OCI-LY7 (cell line): ENCODE measurements around the gene TJAP1. TPM values are rescaled to one million over a fixed set of nuclear protein-coding genes. Genes with fewer than 3 reads are reported as not detected.
A peak's percentile ranks its signal among the peaks of the same experiment; 100 is the strongest.

Source experiments
- BruUV-seq: library from RNA; stranded (reverse); fragments of 400-500 nt; replicated peaks from 2 replicates; lab custom pipeline; 2021; lab: Mats Ljungman, UMichigan
- CTCF ChIA-PET: fragments of 300-600 bp; sonication (Branson Sonifier 250); formaldehyde crosslinking; loops from one replicate; lab custom pipeline; 2022; ENCODE audit warnings: antibody characterized with exemption; ENCODE audit not compliant: unreplicated experiment; lab: Charles Lee
- POLR2A ChIA-PET: fragments of 300-600 bp; sonication (Branson Sonifier 250); formaldehyde crosslinking; loops from one replicate; lab custom pipeline; 2022; ENCODE audit warnings: antibody characterized with exemption; lab: Charles Lee
- DNase-seq: peaks from one replicate; pipeline ENCODE4 v3.0.0-alpha.2; 2015; ENCODE audit warnings: low spot score
- H2AFZ ChIP-seq: fragments of 200-600 bp; sonication (generic), shearing (Covaris generic); 2 replicates; pipeline ENCODE4 v1.6.1; 2014; ENCODE audit warnings: mild to moderate bottlenecking, antibody characterized with exemption, low read length, moderate library complexity
- H3K27ac ChIP-seq: fragments of 200-600 bp; sonication (generic); 2 replicates; pipeline ENCODE4 v1.5.1; 2014; ENCODE audit warnings: mixed run types, low read depth, mild to moderate bottlenecking, moderate library complexity, low read length, inconsistent platforms; ENCODE audit not compliant: poor library complexity, severe bottlenecking
- H3K36me3 ChIP-seq: fragments of 200-600 bp; sonication (generic); 2 replicates; pipeline ENCODE4 v1.6.1; 2014; ENCODE audit warnings: mild to moderate bottlenecking, antibody characterized with exemption, low read length, moderate library complexity, mixed read lengths; ENCODE audit not compliant: insufficient read depth
- H3K4me1 ChIP-seq: fragments of 200-600 bp; sonication (generic); 2 replicates; pipeline ENCODE4 v1.5.1; 2014; ENCODE audit warnings: mild to moderate bottlenecking, low read length; ENCODE audit not compliant: insufficient read depth, poor library complexity, severe bottlenecking
- H3K4me2 ChIP-seq: fragments of 200-600 bp; sonication (generic); 2 replicates; pipeline ENCODE4 v1.6.1; 2014; ENCODE audit warnings: mild to moderate bottlenecking, low read length
- H3K4me3 ChIP-seq: fragments of 200-600 bp; sonication (generic); 2 replicates; pipeline ENCODE4 v1.5.1; 2014; ENCODE audit warnings: mild to moderate bottlenecking, low read depth, low read length; ENCODE audit not compliant: poor library complexity, severe bottlenecking
- H3K79me2 ChIP-seq: fragments of 200-600 bp; sonication (generic); 2 replicates; pipeline ENCODE4 v1.6.1; 2016; ENCODE audit warnings: low read depth, mild to moderate bottlenecking, low read length, moderate library complexity, mixed read lengths; ENCODE audit not compliant: insufficient read depth
- H3K9me2 ChIP-seq: fragments of 200-600 bp; sonication (generic); 2 replicates; pipeline ENCODE4 v1.6.1; 2016; ENCODE audit warnings: mild to moderate bottlenecking, low read length, mixed read lengths; ENCODE audit not compliant: insufficient read depth
- H3K9me3 ChIP-seq: fragments of 200-600 bp; sonication (generic); 2 replicates; pipeline ENCODE4 v1.6.1; 2014; ENCODE audit warnings: mild to moderate bottlenecking, mixed run types, low read length, mixed read lengths
- H4K20me1 ChIP-seq: fragments of 200-600 bp; sonication (generic); 2 replicates; pipeline ENCODE4 v1.6.1; 2014; ENCODE audit warnings: mild to moderate bottlenecking, antibody characterized with exemption, low read length, moderate library complexity, mixed read lengths; ENCODE audit not compliant: insufficient read depth
- EZH2phosphoT487 ChIP-seq: fragments of 200-600 bp; sonication (generic); IDR thresholded peaks from 2 replicates; pipeline ENCODE4 v1.6.1; 2018; ENCODE audit warnings: low read depth, borderline replicate concordance, mild to moderate bottlenecking, mixed run types, antibody characterized with exemption, low read length, moderate library complexity, mixed read lengths
- intact Hi-C: fragments of 100-400 bp; cut with micrococcal nuclease; formaldehyde crosslinking; loops from one replicate; pipeline ENCODE4 v1.10.0; 2022; ENCODE audit not compliant: unreplicated experiment
- total RNA-seq, 2 experiments: library from RNA; depleted of rRNA in 1 of 2; stranded (reverse); fragments of >200 nt in 1 of 2; shearing (Covaris generic) in 1 of 2; gene quantifications; 2 replicates each; pipeline ENCODE4 v1.2.3, GENCODE V29; 2014 to 2022
- TF ChIP-seq, protein P1 (sequence below): fragments of 200-600 bp; sonication (generic); conservative IDR thresholded peaks from 2 replicates; pipeline ENCODE4 v1.5.1; 2014; ENCODE audit warnings: mild to moderate bottlenecking, antibody characterized with exemption, low read length, moderate library complexity, mixed read lengths

Gene TJAP1
- total RNA-seq, 2 experiments from 2014 or later: 16.7 to 34.4 TPM

GRCh38 chr6:43510827-43511163, 33.4 kb downstream of the TJAP1 start:
- Histone ChIP-seq H3K36me3 (peaks cover 42% of the 10 kb centered on the region), H3K79me2 (peaks cover 6% of the 10 kb centered on the region; the same call in 1 of the 2 replicates), H3K9me3 (no peaks in the 10 kb centered on the region), H3K4me1 (peaks cover 6% of the 10 kb centered on the region), H3K9me2 (no peaks in the 10 kb centered on the region), H2AFZ (no peak overlapping the region), H3K4me3 (no peak overlapping the region), H4K20me1 (no peaks in the 10 kb centered on the region), H3K4me2 (no peak overlapping the region), H3K27ac (no peak overlapping the region)
- CTCF ChIA-PET: interaction anchor here (0.5 kb wide), 1 partner anchor 19 kb away, joined by 3 read pairs; no protein-coding TSS in a partner anchor
- intact Hi-C loops: loop anchor here (10.0 kb wide), 1 partner anchor 564 kb away; no protein-coding TSS in a partner anchor
- no peak for DNase-seq
- POLR2A ChIA-PET: no interaction called here
- TF ChIP-seq, protein P1, sequence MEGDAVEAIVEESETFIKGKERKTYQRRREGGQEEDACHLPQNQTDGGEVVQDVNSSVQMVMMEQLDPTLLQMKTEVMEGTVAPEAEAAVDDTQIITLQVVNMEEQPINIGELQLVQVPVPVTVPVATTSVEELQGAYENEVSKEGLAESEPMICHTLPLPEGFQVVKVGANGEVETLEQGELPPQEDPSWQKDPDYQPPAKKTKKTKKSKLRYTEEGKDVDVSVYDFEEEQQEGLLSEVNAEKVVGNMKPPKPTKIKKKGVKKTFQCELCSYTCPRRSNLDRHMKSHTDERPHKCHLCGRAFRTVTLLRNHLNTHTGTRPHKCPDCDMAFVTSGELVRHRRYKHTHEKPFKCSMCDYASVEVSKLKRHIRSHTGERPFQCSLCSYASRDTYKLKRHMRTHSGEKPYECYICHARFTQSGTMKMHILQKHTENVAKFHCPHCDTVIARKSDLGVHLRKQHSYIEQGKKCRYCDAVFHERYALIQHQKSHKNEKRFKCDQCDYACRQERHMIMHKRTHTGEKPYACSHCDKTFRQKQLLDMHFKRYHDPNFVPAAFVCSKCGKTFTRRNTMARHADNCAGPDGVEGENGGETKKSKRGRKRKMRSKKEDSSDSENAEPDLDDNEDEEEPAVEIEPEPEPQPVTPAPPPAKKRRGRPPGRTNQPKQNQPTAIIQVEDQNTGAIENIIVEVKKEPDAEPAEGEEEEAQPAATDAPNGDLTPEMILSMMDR: no peak
- no peak for TF ChIP-seq EZH2phosphoT487
- BruUV-seq: no TSS peak

GRCh38 chr6:43511824-43512415, 34.5 kb downstream of the TJAP1 start:
- intact Hi-C loops: loop anchor here (10.0 kb wide), 1 partner anchor 563 kb away; no protein-coding TSS in a partner anchor
- Histone ChIP-seq H3K4me3 (no peak overlapping the region), H3K4me2 (no peak overlapping the region), H3K27ac (no peak overlapping the region), H2AFZ (no peak overlapping the region), H3K79me2 (peaks cover 15% of the 10 kb centered on the region; the same call in 1 of the 2 replicates), H3K9me2 (no peaks in the 10 kb centered on the region), H3K4me1 (peaks cover 8% of the 10 kb centered on the region), H3K9me3 (no peaks in the 10 kb centered on the region), H3K36me3 (peaks cover 40% of the 10 kb centered on the region), H4K20me1 (no peaks in the 10 kb centered on the region)
- BruUV-seq: no TSS peak
- no peak for DNase-seq
- CTCF ChIA-PET: no interaction called here
- no peak for TF ChIP-seq EZH2phosphoT487
- TF ChIP-seq, protein P1: no peak
- POLR2A ChIA-PET: interaction anchor here (0.6 to 0.9 kb wide), 2 partner anchors 35 to 48 kb away, joined by 3 to 6 read pairs; no protein-coding TSS in a partner anchor

DNA sequence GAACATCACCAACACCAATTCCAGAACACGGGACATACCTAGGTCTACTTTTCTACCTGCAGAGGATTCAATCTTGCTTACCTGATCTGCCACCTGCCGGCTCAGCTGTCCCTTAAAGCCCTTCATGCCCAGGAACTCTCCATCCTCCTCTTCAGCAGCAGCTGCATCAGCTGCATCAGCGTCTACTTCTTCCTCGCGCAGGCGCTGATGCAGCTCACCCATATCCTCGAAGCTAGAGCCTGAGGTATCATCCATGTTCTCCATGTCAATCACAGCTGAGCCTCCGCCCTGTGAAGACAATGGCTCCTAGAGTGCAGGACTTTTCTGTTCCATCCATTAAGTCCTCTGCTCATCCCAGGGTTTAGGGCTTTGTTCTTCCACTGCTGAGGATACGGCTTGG, 38.4 kb downstream of the TJAP1 start:
- no peaks in the 10 kb centered on the region for H3K9me2 ChIP-seq
- H3K4me2 ChIP-seq: peak overlapping the region; percentile 86
- POLR2A ChIA-PET: interaction anchor here (0.7 to 2.0 kb wide), 5 partner anchors 18 to 452 kb away, joined by 3 to 6 read pairs (median 3); partner anchors contain the start of genes ABCC10 and GTPBP2
- CTCF ChIA-PET: interaction anchor here (0.9 kb wide), 1 partner anchor 9 kb away, joined by 4 read pairs; no protein-coding TSS in a partner anchor
- peak overlapping the region; percentile 95 for H3K4me3 ChIP-seq
- TF ChIP-seq, protein P1: no peak
- TF ChIP-seq EZH2phosphoT487: no peak
- peaks cover 9% of the 10 kb centered on the region; the same call in 1 of the 2 replicates for H4K20me1 ChIP-seq
- peaks cover 42% of the 10 kb centered on the region for H3K79me2 ChIP-seq
- H3K36me3 ChIP-seq: peaks cover 62% of the 10 kb centered on the region
- no peak for DNase-seq
- no TSS peak for BruUV-seq
- intact Hi-C loops: loop anchor here (10.0 kb wide), 1 partner anchor 559 kb away; no protein-coding TSS in a partner anchor
- H3K4me1 ChIP-seq: peaks cover 20% of the 10 kb centered on the region
- no peak overlapping the region for H3K27ac ChIP-seq
- no peaks in the 10 kb centered on the region for H3K9me3 ChIP-seq
- H2AFZ ChIP-seq: no peak overlapping the region
